K562 (cell line): ENCODE data around the gene GALNT7. TPM values are rescaled to one million over a fixed set of nuclear protein-coding genes. Genes with fewer than 3 reads are reported as not detected.

Source experiments
- ATAC-seq: fragments of 200-7000 bp; cut with Tn5 transposase; 3 replicates; pipeline ENCODE4 v1.9.1; 2020; ENCODE audit warnings: moderate library complexity
- BruUV-seq: library from RNA; stranded (reverse); fragments of 400-500 nt; replicated peaks from 2 replicates; lab custom pipeline; 2021; lab: Mats Ljungman, UMichigan
- CTCF ChIA-PET: fragments of 300-600 bp; formaldehyde crosslinking; extraction: SDS; loops from one replicate; lab custom pipeline; 2021; ENCODE audit warnings: low intra/inter-chr PET ratio; lab: Yijun Ruan, JAX
- POLR2A ChIA-PET: fragments of 300-600, 350-650 bp; sonication (Branson Sonifier 250); formaldehyde crosslinking; extraction: SDS; loops from one replicate; lab custom pipeline; 2021; ENCODE audit warnings: antibody characterized with exemption, inconsistent platforms; lab: Yijun Ruan, JAX
- DNase-seq, 4 experiments: peaks; one replicate each; pipeline versions ENCODE4 v3.0.0 to v3.0.0-alpha.2; 2011 to 2018; ENCODE audit warnings: low spot score in 3 of 4, mixed read lengths in 3 of 4; ENCODE audit errors: extremely low read depth in 1 of 4
- FAIRE-seq: peaks from 2 replicates; lab custom pipeline; 2011; peaks lifted over from hg19 to GRCh38; lab: Jason Lieb, UNC
- H2AFZ ChIP-seq: 2 replicates; pipeline ENCODE4 v1.6.0; 2011; ENCODE audit warnings: low read depth, low read length, control low read depth, inconsistent platforms
- H3K27ac ChIP-seq: fragments of 200-600 bp; 3 replicates; pipeline ENCODE4 v1.8.0; 2011; ENCODE audit warnings: low read depth, mild to moderate bottlenecking, control low read depth, inconsistent platforms, low read length, moderate library complexity, mixed read lengths; ENCODE audit errors: extremely low read depth
- H3K27me3 ChIP-seq, 2 experiments: fragments of 300-600 bp in 1 of 2; 2 replicates in 1 of 2; 3 replicates in 1 of 2; pipeline versions ENCODE4 v1.6.0 to v1.8.0; 2011; ENCODE audit warnings: inconsistent platforms in 2 of 2, low read length in 2 of 2, mild to moderate bottlenecking in 1 of 2, mixed read lengths in 1 of 2, moderate library complexity in 1 of 2; ENCODE audit not compliant: control insufficient read depth in 2 of 2, insufficient read depth in 2 of 2
- H3K36me3 ChIP-seq: fragments of 300-600 bp; 3 replicates; pipeline ENCODE4 v1.8.0; 2011; ENCODE audit warnings: mild to moderate bottlenecking, low read length, inconsistent platforms; ENCODE audit not compliant: control insufficient read depth, insufficient read depth
- H3K4me1 ChIP-seq, 2 experiments: fragments of 200-600 bp in 1 of 2; replicated peaks in 1 of 2; 2 replicates in 1 of 2; 3 replicates in 1 of 2; pipeline versions ENCODE4 v1.5.1 to v1.8.0; 2011; ENCODE audit warnings: inconsistent platforms in 2 of 2, low read length in 2 of 2, mild to moderate bottlenecking in 1 of 2, mixed read lengths in 1 of 2, moderate library complexity in 1 of 2; ENCODE audit not compliant: control insufficient read depth in 2 of 2, insufficient read depth in 2 of 2
- H3K4me2 ChIP-seq: 2 replicates; pipeline ENCODE4 v1.6.1; 2011; ENCODE audit warnings: low read length, control low read depth, inconsistent platforms, mixed read lengths; ENCODE audit not compliant: insufficient read depth
- H3K4me3 ChIP-seq: fragments of 200-600 bp; sonication (generic), shearing (Covaris generic); 2 replicates; pipeline ENCODE4 v1.5.1; 2016; ENCODE audit warnings: control low read depth, inconsistent platforms
- H3K79me2 ChIP-seq: fragments of 200-600 bp; 3 replicates; pipeline ENCODE4 v1.8.0; 2011; ENCODE audit warnings: low read length, inconsistent platforms; ENCODE audit not compliant: control insufficient read depth, insufficient read depth
- H3K9ac ChIP-seq, 2 experiments: 2 replicates each; pipeline versions ENCODE4 v1.6.0 to v1.6.1; 2011; ENCODE audit warnings: low read depth in 2 of 2, low read length in 2 of 2, control low read depth in 1 of 2, inconsistent platforms in 1 of 2, mild to moderate bottlenecking in 1 of 2, mixed read lengths in 1 of 2; ENCODE audit not compliant: insufficient read depth in 1 of 2
- H3K9me1 ChIP-seq: one replicate; pipeline ENCODE4 v1.6.0; 2011; ENCODE audit warnings: inconsistent platforms, mild to moderate bottlenecking, low read length, moderate library complexity; ENCODE audit not compliant: control insufficient read depth, insufficient read depth
- H3K9me3 ChIP-seq: replicated peaks from 2 replicates; pipeline ENCODE4 v1.5.1; 2011; ENCODE audit warnings: low read depth, low read length, inconsistent platforms; ENCODE audit not compliant: control insufficient read depth, insufficient read depth
- H4K20me1 ChIP-seq: replicated peaks from 2 replicates; pipeline ENCODE4 v1.6.1; 2011; ENCODE audit warnings: low read length, inconsistent platforms, mixed read lengths; ENCODE audit not compliant: control insufficient read depth, insufficient read depth
- KLF6 ChIP-seq: fragments of 250-450 bp; sonication (Bioruptor Pico); IDR thresholded peaks from 2 replicates; pipeline ENCODE4 v1.4.0; 2020; ENCODE audit warnings: mild to moderate bottlenecking, moderate library complexity, borderline replicate concordance
- L3MBTL2 ChIP-seq: fragments of 450-650 bp; IDR thresholded peaks from 2 replicates; pipeline ENCODE4 v1.6.1; 2016; ENCODE audit warnings: mild to moderate bottlenecking, moderate library complexity
- MAX ChIP-seq: sonication (generic); formaldehyde crosslinking; IDR thresholded peaks from 2 replicates; pipeline ENCODE4 v1.9.0; 2022; ENCODE audit warnings: mild to moderate bottlenecking, missing genetic modification reagents
- MBD2 ChIP-seq: sonication (generic); IDR thresholded peaks from 2 replicates; pipeline ENCODE4 v1.6.1; 2016; ENCODE audit warnings: low read depth, borderline replicate concordance
- MEIS2 ChIP-seq: fragments of 450-650 bp; IDR thresholded peaks from 2 replicates; pipeline ENCODE4 v1.6.1; 2014; ENCODE audit warnings: mild to moderate bottlenecking; ENCODE audit not compliant: partially characterized antibody
- MTA2 ChIP-seq: fragments of 450-650 bp; IDR thresholded peaks from 2 replicates; pipeline ENCODE4 v1.6.1; 2016; ENCODE audit warnings: low read depth
- NFYB ChIP-seq: IDR thresholded peaks from 2 replicates; pipeline ENCODE4 v1.6.1; 2011; ENCODE audit warnings: mild to moderate bottlenecking, moderate library complexity; ENCODE audit not compliant: insufficient read length; ENCODE audit errors: extremely low read depth
- RNF2 ChIP-seq: sonication (generic); IDR thresholded peaks from 2 replicates; pipeline ENCODE4 v1.6.1; 2016
- SMARCA5 ChIP-seq: fragments of 450-650 bp; IDR thresholded peaks from 2 replicates; pipeline ENCODE4 v1.6.1; 2016
- TEAD1 ChIP-seq, 2 experiments: fragments of 450-650 bp in 1 of 2; sonication (generic) in 1 of 2; formaldehyde crosslinking; IDR thresholded peaks; 2 replicates each; pipeline versions ENCODE4 v1.4.0 to v1.8.0; 2020 to 2022; ENCODE audit warnings: mild to moderate bottlenecking in 2 of 2, missing genetic modification reagents in 1 of 2
- ZNF212 ChIP-seq: fragments of 450-650 bp; formaldehyde crosslinking; IDR thresholded peaks from 2 replicates; pipeline ENCODE4 v1.4.0; 2020; ENCODE audit warnings: mild to moderate bottlenecking
- WGBS: fragments of 100-300 bp; shearing (Covaris generic); methylation state at CpG from one replicate; pipeline ENCODE4 v1.1.6; 2016; ENCODE audit warnings: low coverage, mixed read lengths; ENCODE audit not compliant: insufficient coverage; ENCODE audit errors: missing lambda C conversion rate; 5-methylcytosine and 5-hydroxymethylcytosine counted together
- in situ Hi-C: fragments of 300-500 bp; cut with MboI; formaldehyde crosslinking; loops from 4 replicates; pipeline ENCODE4 v1.15.0; 2018; ENCODE audit warnings: inconsistent platforms, mixed read lengths
- intact Hi-C: fragments of 100-400 bp; cut with micrococcal nuclease; formaldehyde crosslinking; loops from 2 replicates; pipeline ENCODE4 v1.14.2; 2022
- polyA plus RNA-seq, 8 experiments: library from polyadenylated mRNA; depleted of rRNA in 4 of 8; stranded (reverse) in 5 of 8; unstranded in 3 of 8; fragments of >200 nt; fragmentation: Nextera tagmentation in 2 of 8; fragmentation: Illumina TruSeq in 1 of 8; extraction: Ambion mirVana in 2 of 8; extraction: Trizol in 1 of 8; gene quantifications; 2 replicates each; pipeline versions ENCODE4 v1.2.1 to v1.2.3, GENCODE V29; 2011 to 2014; ENCODE audit warnings: inconsistent platforms in 1 of 8, missing spikeins in 1 of 8
- total RNA-seq, 7 experiments: library from RNA; depleted of rRNA in 6 of 7; stranded (reverse); fragments of >200 nt in 6 of 7; fragmentation: Illumina TruSeq in 2 of 7; extraction: Trizol in 2 of 7; gene quantifications; 2 replicates each; pipeline versions ENCODE4 v1.2.1 to v1.2.3, GENCODE V29; 2011 to 2021; ENCODE audit warnings: low replicate concordance in 1 of 7
- TF ChIP-seq, protein P1 (sequence below): fragments of 450-650 bp; IDR thresholded peaks from 2 replicates; pipeline ENCODE4 v1.6.1; 2016
- TF ChIP-seq, protein P2 (sequence below), 2 experiments: fragments of 450-650 bp in 1 of 2; IDR thresholded peaks; 2 replicates each; pipeline ENCODE4 v1.6.1; 2011 to 2017; ENCODE audit warnings: low read depth in 2 of 2, antibody characterized with exemption in 1 of 2, borderline replicate concordance in 1 of 2, low read length in 1 of 2, mild to moderate bottlenecking in 1 of 2, mixed read lengths in 1 of 2; ENCODE audit not compliant: control insufficient read depth in 1 of 2
- TF ChIP-seq, protein P3 (sequence below): fragments of 450-650 bp; IDR thresholded peaks from 2 replicates; pipeline ENCODE4 v1.6.1; 2017; ENCODE audit warnings: antibody characterized with exemption, mild to moderate bottlenecking

Gene GALNT7
- total and polyA plus RNA-seq, 9 of the 15 experiments (the other 6 are each of a cell fraction or from before 2014, with no cell fraction given), result 16.7 to 38.7 (median 31.1) TPM

DNA sequence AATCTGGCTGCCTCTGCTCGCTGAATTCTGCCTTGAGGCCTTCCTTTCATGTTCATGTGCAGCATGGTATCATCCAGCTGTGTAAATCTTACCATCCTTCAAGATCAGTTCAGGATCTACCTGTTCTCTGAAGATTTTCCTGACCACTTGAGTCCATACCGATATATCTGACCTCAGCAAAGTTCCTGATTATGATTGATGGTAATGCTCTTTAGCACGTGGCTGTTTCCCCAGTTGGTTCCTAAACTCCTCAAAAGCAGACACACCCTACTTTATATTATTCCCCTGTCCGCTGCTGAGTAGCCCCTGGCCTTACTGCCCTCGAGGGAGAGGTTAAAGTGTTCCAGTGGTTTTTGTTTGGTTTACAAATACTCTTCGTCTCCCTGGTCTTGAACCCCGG lies 20.0 kb downstream of the GALNT7 start:
- H3K79me2 ChIP-seq, result peaks cover 86% of the 10 kb centered on the region
- no peak for TF ChIP-seq ZNF212 (CRISPR knock-in tag)
- no peak for TF ChIP-seq RNF2
- TF ChIP-seq KLF6 (CRISPR knock-in tag), result no peak
- TF ChIP-seq, protein P1, sequence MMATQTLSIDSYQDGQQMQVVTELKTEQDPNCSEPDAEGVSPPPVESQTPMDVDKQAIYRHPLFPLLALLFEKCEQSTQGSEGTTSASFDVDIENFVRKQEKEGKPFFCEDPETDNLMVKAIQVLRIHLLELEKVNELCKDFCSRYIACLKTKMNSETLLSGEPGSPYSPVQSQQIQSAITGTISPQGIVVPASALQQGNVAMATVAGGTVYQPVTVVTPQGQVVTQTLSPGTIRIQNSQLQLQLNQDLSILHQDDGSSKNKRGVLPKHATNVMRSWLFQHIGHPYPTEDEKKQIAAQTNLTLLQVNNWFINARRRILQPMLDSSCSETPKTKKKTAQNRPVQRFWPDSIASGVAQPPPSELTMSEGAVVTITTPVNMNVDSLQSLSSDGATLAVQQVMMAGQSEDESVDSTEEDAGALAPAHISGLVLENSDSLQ, result peak; percentile 76
- TF ChIP-seq, protein P2, sequence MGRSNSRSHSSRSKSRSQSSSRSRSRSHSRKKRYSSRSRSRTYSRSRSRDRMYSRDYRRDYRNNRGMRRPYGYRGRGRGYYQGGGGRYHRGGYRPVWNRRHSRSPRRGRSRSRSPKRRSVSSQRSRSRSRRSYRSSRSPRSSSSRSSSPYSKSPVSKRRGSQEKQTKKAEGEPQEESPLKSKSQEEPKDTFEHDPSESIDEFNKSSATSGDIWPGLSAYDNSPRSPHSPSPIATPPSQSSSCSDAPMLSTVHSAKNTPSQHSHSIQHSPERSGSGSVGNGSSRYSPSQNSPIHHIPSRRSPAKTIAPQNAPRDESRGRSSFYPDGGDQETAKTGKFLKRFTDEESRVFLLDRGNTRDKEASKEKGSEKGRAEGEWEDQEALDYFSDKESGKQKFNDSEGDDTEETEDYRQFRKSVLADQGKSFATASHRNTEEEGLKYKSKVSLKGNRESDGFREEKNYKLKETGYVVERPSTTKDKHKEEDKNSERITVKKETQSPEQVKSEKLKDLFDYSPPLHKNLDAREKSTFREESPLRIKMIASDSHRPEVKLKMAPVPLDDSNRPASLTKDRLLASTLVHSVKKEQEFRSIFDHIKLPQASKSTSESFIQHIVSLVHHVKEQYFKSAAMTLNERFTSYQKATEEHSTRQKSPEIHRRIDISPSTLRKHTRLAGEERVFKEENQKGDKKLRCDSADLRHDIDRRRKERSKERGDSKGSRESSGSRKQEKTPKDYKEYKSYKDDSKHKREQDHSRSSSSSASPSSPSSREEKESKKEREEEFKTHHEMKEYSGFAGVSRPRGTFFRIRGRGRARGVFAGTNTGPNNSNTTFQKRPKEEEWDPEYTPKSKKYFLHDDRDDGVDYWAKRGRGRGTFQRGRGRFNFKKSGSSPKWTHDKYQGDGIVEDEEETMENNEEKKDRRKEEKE (IDR thresholded peaks at IDR 0.05; ENCODE audit: borderline replicate concordance in 1 of 2, control insufficient read depth in 1 of 2, low read depth in 2 of 2, low read length in 1 of 2), result no peak
- no peak for TF ChIP-seq MBD2
- peak; percentile 78 for TF ChIP-seq L3MBTL2
- TF ChIP-seq TEAD1 (CRISPR knock-in tag; IDR thresholded peaks at IDR 0.05), result no peak
- no peak for TF ChIP-seq SMARCA5
- TF ChIP-seq MTA2, result no peak
- peak; percentile 91 for TF ChIP-seq MEIS2
- TF ChIP-seq NFYB, result no peak
- TF ChIP-seq MAX (CRISPR knock-in tag), result peak; percentile 47; the same call in 1 of the 2 replicates
- TF ChIP-seq, protein P3, sequence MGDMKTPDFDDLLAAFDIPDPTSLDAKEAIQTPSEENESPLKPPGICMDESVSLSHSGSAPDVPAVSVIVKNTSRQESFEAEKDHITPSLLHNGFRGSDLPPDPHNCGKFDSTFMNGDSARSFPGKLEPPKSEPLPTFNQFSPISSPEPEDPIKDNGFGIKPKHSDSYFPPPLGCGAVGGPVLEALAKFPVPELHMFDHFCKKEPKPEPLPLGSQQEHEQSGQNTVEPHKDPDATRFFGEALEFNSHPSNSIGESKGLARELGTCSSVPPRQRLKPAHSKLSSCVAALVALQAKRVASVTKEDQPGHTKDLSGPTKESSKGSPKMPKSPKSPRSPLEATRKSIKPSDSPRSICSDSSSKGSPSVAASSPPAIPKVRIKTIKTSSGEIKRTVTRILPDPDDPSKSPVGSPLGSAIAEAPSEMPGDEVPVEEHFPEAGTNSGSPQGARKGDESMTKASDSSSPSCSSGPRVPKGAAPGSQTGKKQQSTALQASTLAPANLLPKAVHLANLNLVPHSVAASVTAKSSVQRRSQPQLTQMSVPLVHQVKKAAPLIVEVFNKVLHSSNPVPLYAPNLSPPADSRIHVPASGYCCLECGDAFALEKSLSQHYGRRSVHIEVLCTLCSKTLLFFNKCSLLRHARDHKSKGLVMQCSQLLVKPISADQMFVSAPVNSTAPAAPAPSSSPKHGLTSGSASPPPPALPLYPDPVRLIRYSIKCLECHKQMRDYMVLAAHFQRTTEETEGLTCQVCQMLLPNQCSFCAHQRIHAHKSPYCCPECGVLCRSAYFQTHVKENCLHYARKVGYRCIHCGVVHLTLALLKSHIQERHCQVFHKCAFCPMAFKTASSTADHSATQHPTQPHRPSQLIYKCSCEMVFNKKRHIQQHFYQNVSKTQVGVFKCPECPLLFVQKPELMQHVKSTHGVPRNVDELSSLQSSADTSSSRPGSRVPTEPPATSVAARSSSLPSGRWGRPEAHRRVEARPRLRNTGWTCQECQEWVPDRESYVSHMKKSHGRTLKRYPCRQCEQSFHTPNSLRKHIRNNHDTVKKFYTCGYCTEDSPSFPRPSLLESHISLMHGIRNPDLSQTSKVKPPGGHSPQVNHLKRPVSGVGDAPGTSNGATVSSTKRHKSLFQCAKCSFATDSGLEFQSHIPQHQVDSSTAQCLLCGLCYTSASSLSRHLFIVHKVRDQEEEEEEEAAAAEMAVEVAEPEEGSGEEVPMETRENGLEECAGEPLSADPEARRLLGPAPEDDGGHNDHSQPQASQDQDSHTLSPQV, result peak; percentile 62

More for the DNA sequence above, 20.0 kb downstream of the GALNT7 start:
- H3K4me3 ChIP-seq, result no peak overlapping the region
- POLR2A ChIA-PET, result no interaction called here
- ATAC-seq (peak; percentile 62), DNase-seq (no peak), FAIRE-seq (peak; percentile 35)
- CTCF ChIA-PET, result no interaction called here
- peak overlapping the region; percentile 28 for H2AFZ ChIP-seq
- no peaks in the 10 kb centered on the region for H3K9me1 ChIP-seq
- H3K9me3 ChIP-seq, result no peaks in the 10 kb centered on the region
- H4K20me1 ChIP-seq, result no peaks in the 10 kb centered on the region
- H3K27me3 ChIP-seq, result no peaks in the 10 kb centered on the region
- peak overlapping the region in 1 of 2 experiments; percentile 1; a peak in 1 of 4 replicates for H3K9ac ChIP-seq
- in situ Hi-C loops, result no loop called here
- 0 out of 3 replicates have a peak, but pooled peaks cover 2% of the 10 kb centered on the region for H3K36me3 ChIP-seq
- 0 out of 3 replicates have a peak overlapping the region, but pooled peaks have one; percentile 13 for H3K27ac ChIP-seq
- no TSS peak for BruUV-seq
- 17% methylated on average over 7 of the region's 7 CpGs for WGBS
- peaks cover 6 to 30% of the 10 kb centered on the region in 2 experiments for H3K4me1 ChIP-seq
- intact Hi-C loops, result no loop called here
- H3K4me2 ChIP-seq, result no peak overlapping the region; the same call in 1 of the 2 replicates
